ENCODE measurements around the gene SFRP5. TPM values are rescaled to one million over a fixed set of nuclear protein-coding genes. Genes with fewer than 3 reads are reported as not detected.

Gene SFRP5
- total and polyA plus RNA-seq, 2 donors (not counting 3 experiments of a cell fraction or from before 2014, with no cell fraction given), result not detected

- DNase-seq (ENCODE audit: low read depth, low spot score), result no peak
Measured at GRCh38 chr10:97743169-97743943, 28.4 kb downstream of the SFRP5 start.

More at GRCh38 chr10:97743169-97743943, 28.4 kb downstream of the SFRP5 start:
- Histone ChIP-seq H3K36me3 (ENCODE audit: control insufficient read depth in 2 of 2, extremely low read depth in 1 of 2, insufficient read depth in 2 of 2, low read length in 2 of 2) (peaks cover 5 to 21% of the 10 kb centered on the region in 2 experiments), H3K4me2 (ENCODE audit: insufficient read depth, low read length) (no peak overlapping the region), H3K4me3 (replicated peaks in 1 of 3; ENCODE audit: insufficient read depth in 1 of 3, low read depth in 1 of 3, low read length in 3 of 3) (no peak overlapping the region), H3K9me3 (replicated peaks; ENCODE audit: control insufficient read depth, insufficient read depth, low read length) (no peaks in the 10 kb centered on the region), H3K27ac (ENCODE audit: insufficient read depth, low read depth, low read length) (no peak overlapping the region), H2AFZ (ENCODE audit: low read depth, low read length) (no peak overlapping the region), H3K4me1 (ENCODE audit: control insufficient read depth, extremely low read depth, insufficient read depth, low read length) (peaks cover under 1% of the 10 kb centered on the region), H3K9ac (replicated peaks; ENCODE audit: extremely low read depth, insufficient read depth, low read length) (no peak overlapping the region), H3K9me1 (replicated peaks; ENCODE audit: control insufficient read depth, extremely low read depth, insufficient read depth, low read length) (no peaks in the 10 kb centered on the region), H4K20me1 (replicated peaks; ENCODE audit: control insufficient read depth, extremely low read depth, insufficient read depth, low read length) (no peaks in the 10 kb centered on the region), H3K27me3 (ENCODE audit: control insufficient read depth in 2 of 2, insufficient read depth in 2 of 2, low read length in 2 of 2) (no peaks in the 10 kb centered on the region), H3K79me2 (ENCODE audit: control insufficient read depth, insufficient read depth, low read length) (peaks cover 15% of the 10 kb centered on the region)
- POLR2A ChIA-PET, result no interaction called here
- no peak for FAIRE-seq
- no TSS peak for BruUV-seq (replicated peaks)
- dilution Hi-C loops (cut with MboI; ENCODE audit: extremely low pct_ligation_motif_present, low sequenced_read_pairs) (no loop called here), intact Hi-C loops (cut with micrococcal nuclease) (no loop called here)
- TF ChIP-seq GATA2 (IDR thresholded peaks at IDR 0.05; ENCODE audit: insufficient read depth, insufficient read length, low read depth, low read length), result no peak
- TF ChIP-seq EZH2 (IDR thresholded peaks at IDR 0.05; ENCODE audit: borderline replicate concordance, low read depth, low read length, severe bottlenecking), result no peak
- TF ChIP-seq MAX (IDR thresholded peaks at IDR 0.05; ENCODE audit: insufficient read depth, insufficient read length), result no peak
- no peak for TF ChIP-seq FOS (IDR thresholded peaks at IDR 0.05; ENCODE audit: borderline replicate concordance, insufficient read depth, low read length)
- no peak for TF ChIP-seq CTCF (IDR thresholded peaks at IDR 0.05; ENCODE audit: extremely low read depth in 1 of 2, insufficient read depth in 1 of 2, low read depth in 1 of 2, low read length in 2 of 2)
- TF ChIP-seq MYC (IDR thresholded peaks at IDR 0.05; ENCODE audit: low read depth, low read length), result no peak
- no peak for TF ChIP-seq POLR2A (IDR thresholded peaks at IDR 0.05; ENCODE audit: low read depth, low read length)
- no peak for TF ChIP-seq POLR2AphosphoS5 (IDR thresholded peaks at IDR 0.05; ENCODE audit: insufficient read depth, low read depth, low read length)
- TF ChIP-seq JUN (IDR thresholded peaks at IDR 0.05; ENCODE audit: borderline replicate concordance, insufficient read depth, insufficient read length, low read depth), result no peak
- CTCF ChIA-PET, result interaction anchor here (1.1 to 3.6 kb wide), 3 partner anchors 34 to 67 kb away, joined by 3 to 12 read pairs (median 4); no protein-coding TSS in a partner anchor

Data from endothelial cell of umbilical vein (primary cell).